Stomach smooth muscle (tissue), 2 donors: Measurements from ENCODE around the gene C16orf96.

Source experiments
- H3K27ac ChIP-seq: one replicate; pipeline ENCODE4 v1.7.0; 2013; ENCODE audit warnings: mild to moderate bottlenecking, low read length, inconsistent platforms
- H3K27me3 ChIP-seq, 2 donors: one replicate each; pipeline ENCODE4 v1.7.0; 2013; ENCODE audit warnings: low read length in 2 of 2; ENCODE audit not compliant: insufficient read depth in 2 of 2, control insufficient read depth in 1 of 2
- H3K36me3 ChIP-seq, 2 donors: one replicate each; pipeline ENCODE4 v1.7.0; 2013; ENCODE audit warnings: low read length in 2 of 2; ENCODE audit not compliant: control insufficient read depth in 2 of 2, insufficient read depth in 2 of 2
- H3K4me1 ChIP-seq: one replicate; pipeline ENCODE4 v1.7.0; 2013; ENCODE audit warnings: low read length; ENCODE audit not compliant: control insufficient read depth, insufficient read depth
- H3K4me3 ChIP-seq, 2 donors: one replicate each; pipeline ENCODE4 v1.7.0; 2013; ENCODE audit warnings: low read length in 2 of 2
- H3K9ac ChIP-seq, 2 donors: one replicate each; pipeline ENCODE4 v1.7.0; 2013; ENCODE audit warnings: low read length in 2 of 2, mild to moderate bottlenecking in 1 of 2
- H3K9me3 ChIP-seq, 2 donors: one replicate each; pipeline ENCODE4 v1.7.0; 2013; ENCODE audit warnings: low read length in 2 of 2; ENCODE audit not compliant: control insufficient read depth in 2 of 2
- donor health status: healthy.
- donor health status: Pancreatic carcinoma.

Gene C16orf96

GRCh38 chr16:4618645-4619418 lies 62.7 kb downstream of the C16orf96 start:
- Histone ChIP-seq H3K27ac (no peak overlapping the region), H3K9me3 (no peaks in the 10 kb centered on the region), H3K27me3 (no peaks in the 10 kb centered on the region), H3K4me1 (peaks cover 27% of the 10 kb centered on the region), H3K9ac (no peak overlapping the region), H3K36me3 (peaks cover 0 to 2% of the 10 kb centered on the region in 2 donors), H3K4me3 (no peak overlapping the region)

- Histone ChIP-seq H3K36me3 (peaks cover 0 to 2% of the 10 kb centered on the region in 2 donors), H3K9ac (no peak overlapping the region), H3K4me1 (peaks cover 24% of the 10 kb centered on the region), H3K27me3 (no peaks in the 10 kb centered on the region), H3K27ac (no peak overlapping the region), H3K9me3 (no peaks in the 10 kb centered on the region), H3K4me3 (peak overlapping the region in 1 of 2 donors; percentile 88)
Measured at GRCh38 chr16:4623593-4623992, 67.5 kb downstream of the C16orf96 start.

GRCh38 chr16:4624015-4624826 lies 68.1 kb downstream of the C16orf96 start, which contains the start of gene MGRN1:
Gene MGRN1, plus strand, starts transcription at chr16:4624826. Its CDS starts 135 bp downstream, at chr16:4624961.
- peak within 1 kb of the TSS; percentile 93 for H3K27ac ChIP-seq
- peak within 1 kb of the TSS; percentile 91 to 96 for H3K9ac ChIP-seq
- peaks cover 24% of the 10 kb centered on the region for H3K4me1 ChIP-seq
- H3K4me3 ChIP-seq = peak within 1 kb of the TSS; percentile 88 to 99
- peaks cover 0 to 2% of the 10 kb centered on the region in 2 donors for H3K36me3 ChIP-seq
- H3K27me3 ChIP-seq = no peaks in the 10 kb centered on the region
- no peaks in the 10 kb centered on the region for H3K9me3 ChIP-seq

- Histone ChIP-seq H3K36me3 (no peaks in the 10 kb centered on the region), H3K4me3 (peak overlapping the region; percentile 88 to 99), H3K4me1 (peaks cover 24% of the 10 kb centered on the region), H3K9me3 (no peaks in the 10 kb centered on the region), H3K9ac (peak overlapping the region; percentile 88 to 96), H3K27me3 (no peaks in the 10 kb centered on the region), H3K27ac (peak overlapping the region; percentile 93)
Measured at GRCh38 chr16:4624827-4625559, 68.9 kb downstream of the C16orf96 start.

- Histone ChIP-seq H3K9ac (peak overlapping the region; percentile 88 to 96), H3K27ac (peak overlapping the region; percentile 93), H3K9me3 (no peaks in the 10 kb centered on the region), H3K4me1 (peaks cover 24% of the 10 kb centered on the region), H3K36me3 (no peaks in the 10 kb centered on the region), H3K4me3 (peak overlapping the region; percentile 88 to 99), H3K27me3 (no peaks in the 10 kb centered on the region)
Measured at GRCh38 chr16:4625560-4626159, 69.5 kb downstream of the C16orf96 start.

- Histone ChIP-seq H3K4me3 (peak overlapping the region; percentile 88 to 99), H3K9ac (peak overlapping the region; percentile 88 to 96), H3K9me3 (no peaks in the 10 kb centered on the region), H3K27ac (no peak overlapping the region), H3K4me1 (peaks cover 24% of the 10 kb centered on the region), H3K27me3 (no peaks in the 10 kb centered on the region), H3K36me3 (peaks cover 0 to 2% of the 10 kb centered on the region in 2 donors)
Measured at GRCh38 chr16:4626396-4626795, 70.3 kb downstream of the C16orf96 start.

GRCh38 chr16:4628283-4628682 lies 72.1 kb downstream of the C16orf96 start:
- H3K4me3 ChIP-seq = no peak overlapping the region

GRCh38 chr16:4631444-4631843 lies 75.3 kb downstream of the C16orf96 start:
- Histone ChIP-seq H3K36me3 (peaks cover 0 to 2% of the 10 kb centered on the region in 2 donors), H3K4me1 (peaks cover 6% of the 10 kb centered on the region), H3K4me3 (no peak overlapping the region), H3K27me3 (no peaks in the 10 kb centered on the region), H3K9me3 (no peaks in the 10 kb centered on the region), H3K9ac (no peak overlapping the region), H3K27ac (no peak overlapping the region)

More at GRCh38 chr16:4628283-4628682, 72.1 kb downstream of the C16orf96 start:
- H3K9me3 ChIP-seq = no peaks in the 10 kb centered on the region
- peaks cover 0 to 2% of the 10 kb centered on the region in 2 donors for H3K36me3 ChIP-seq
- H3K9ac ChIP-seq = no peak overlapping the region
- no peaks in the 10 kb centered on the region for H3K27me3 ChIP-seq
- H3K27ac ChIP-seq = no peak overlapping the region
- peaks cover 24% of the 10 kb centered on the region for H3K4me1 ChIP-seq

- Histone ChIP-seq H3K27me3 (no peaks in the 10 kb centered on the region), H3K27ac (no peak overlapping the region), H3K4me3 (no peak overlapping the region), H3K4me1 (peaks cover 2% of the 10 kb centered on the region), H3K36me3 (peaks cover 3 to 4% of the 10 kb centered on the region in 2 donors), H3K9me3 (no peaks in the 10 kb centered on the region), H3K9ac (no peak overlapping the region)
Measured at GRCh38 chr16:4633910-4634635, 77.9 kb downstream of the C16orf96 start.
